Smooth muscle cell (in vitro differentiated cells): ENCODE measurements around the gene ZBED4. TPM values are rescaled to one million over a fixed set of nuclear protein-coding genes. Genes with fewer than 3 reads are reported as not detected.

ENCODE experiments used
- DNase-seq: peaks from one replicate; lab custom pipeline; 2025; ENCODE audit not compliant: unreplicated experiment; lab: John Stamatoyannopoulos, UW
- H2AFZ ChIP-seq: fragments of 200-600 bp; sonication (generic); 2 replicates; pipeline ENCODE4 v1.6.0; 2016; ENCODE audit warnings: antibody characterized with exemption, low read depth, mild to moderate bottlenecking
- H3F3A ChIP-seq: fragments of 200-600 bp; sonication (generic); 2 replicates; pipeline ENCODE4 v1.6.0; 2017; ENCODE audit warnings: antibody characterized with exemption, low read depth
- H3K27ac ChIP-seq: fragments of 200-600 bp; sonication (generic); 2 replicates; pipeline ENCODE4 v1.5.1; 2016; ENCODE audit warnings: low read depth, mild to moderate bottlenecking
- H3K27me3 ChIP-seq: fragments of 200-600 bp; sonication (generic); 2 replicates; pipeline ENCODE4 v1.6.1; 2016; ENCODE audit warnings: low read depth, mild to moderate bottlenecking
- H3K36me3 ChIP-seq: fragments of 200-600 bp; sonication (generic); 2 replicates; pipeline ENCODE4 v1.5.1; 2016; ENCODE audit warnings: low read depth
- H3K4me1 ChIP-seq: fragments of 200-600 bp; sonication (generic); 2 replicates; pipeline ENCODE4 v1.5.1; 2016; ENCODE audit warnings: low read depth
- H3K4me2 ChIP-seq: fragments of 200-600 bp; sonication (generic); 2 replicates; pipeline ENCODE4 v1.6.0; 2016; ENCODE audit warnings: mild to moderate bottlenecking
- H3K4me3 ChIP-seq: fragments of 200-600 bp; sonication (generic); 2 replicates; pipeline ENCODE4 v1.5.1; 2016; ENCODE audit warnings: mild to moderate bottlenecking
- H3K79me2 ChIP-seq: fragments of 200-600 bp; sonication (generic); 2 replicates; pipeline ENCODE4 v1.6.0; 2016; ENCODE audit warnings: low read depth, mild to moderate bottlenecking
- H3K9ac ChIP-seq: fragments of 200-600 bp; sonication (generic); 2 replicates; pipeline ENCODE4 v1.6.0; 2016; ENCODE audit warnings: low read depth
- H3K9me3 ChIP-seq: fragments of 200-600 bp; sonication (generic); replicated peaks from 2 replicates; pipeline ENCODE4 v1.5.1; 2016; ENCODE audit warnings: low read depth
- H4K20me1 ChIP-seq: fragments of 200-600 bp; sonication (generic); 2 replicates; pipeline ENCODE4 v1.6.0; 2016; ENCODE audit warnings: low read depth
- CTCF ChIP-seq: fragments of 200-600 bp; sonication (generic); IDR thresholded peaks from 2 replicates; pipeline ENCODE4 v1.5.1; 2017; ENCODE audit warnings: borderline replicate concordance, mild to moderate bottlenecking, antibody characterized with exemption; ENCODE audit not compliant: insufficient read depth, poor library complexity, severe bottlenecking
- WGBS: methylation state at CpG from one replicate; pipeline ENCODE4 v1.1.7; 2016; ENCODE audit warnings: low lambda C conversion rate; 5-methylcytosine and 5-hydroxymethylcytosine counted together
- polyA plus RNA-seq: library from polyadenylated mRNA; unstranded; fragments of >200 nt; fragmentation: Nextera tagmentation; extraction: Ambion mirVana; gene quantifications from 2 replicates; pipeline ENCODE4 v1.2.1, GENCODE V29; 2016
- total RNA-seq: library from RNA; depleted of rRNA; stranded (reverse); fragments of >200 nt; gene quantifications from 2 replicates; pipeline ENCODE4 v1.2.3, GENCODE V29; 2014

Gene ZBED4
- total and polyA plus RNA-seq, 2 experiments from 2014 or later, result 12.1 to 16.6 TPM

GRCh38 chr22:49913026-49913425, 59.4 kb downstream of the ZBED4 start:
- Histone ChIP-seq H4K20me1 (peaks cover 21% of the 10 kb centered on the region), H3K4me1 (no peaks in the 10 kb centered on the region), H3K9me3 (no peaks in the 10 kb centered on the region), H3K27ac (no peak overlapping the region), H3K4me2 (no peak overlapping the region), H3K4me3 (no peak overlapping the region), H3K79me2 (peaks cover 27% of the 10 kb centered on the region), H3F3A (no peaks in the 10 kb centered on the region), H3K9ac (no peak overlapping the region), H2AFZ (no peak overlapping the region), H3K27me3 (no peaks in the 10 kb centered on the region), H3K36me3 (no peaks in the 10 kb centered on the region)
- TF ChIP-seq CTCF, result no peak
- DNase-seq, result no peak
- WGBS, result 98% methylated on average over 14 of the region's 14 CpGs

GRCh38 chr22:49913446-49913845, 59.8 kb downstream of the ZBED4 start:
- WGBS, result 97% methylated on average over 14 of the region's 14 CpGs
- H3K9ac ChIP-seq, result no peak overlapping the region
- H3K9me3 ChIP-seq, result no peaks in the 10 kb centered on the region

GRCh38 chr22:49914256-49914655, 60.6 kb downstream of the ZBED4 start:
- no peak for TF ChIP-seq CTCF
- H2AFZ ChIP-seq, result no peak overlapping the region
- no peaks in the 10 kb centered on the region for H3K27me3 ChIP-seq
- peaks cover 4% of the 10 kb centered on the region for H3K4me1 ChIP-seq
- H4K20me1 ChIP-seq, result peaks cover 21% of the 10 kb centered on the region
- H3K36me3 ChIP-seq, result no peaks in the 10 kb centered on the region
- no peaks in the 10 kb centered on the region for H3K9me3 ChIP-seq
- H3K27ac ChIP-seq, result no peak overlapping the region
- H3F3A ChIP-seq, result no peaks in the 10 kb centered on the region
- WGBS, result 96% methylated on average over 11 of the region's 12 CpGs
- no peak overlapping the region for H3K4me2 ChIP-seq
- peaks cover 27% of the 10 kb centered on the region for H3K79me2 ChIP-seq
- no peak overlapping the region for H3K4me3 ChIP-seq
- no peak overlapping the region for H3K9ac ChIP-seq
- DNase-seq, result no peak

More at GRCh38 chr22:49913446-49913845, 59.8 kb downstream of the ZBED4 start:
- peaks cover 27% of the 10 kb centered on the region for H3K79me2 ChIP-seq
- H3K4me2 ChIP-seq, result no peak overlapping the region
- H4K20me1 ChIP-seq, result peaks cover 21% of the 10 kb centered on the region
- H3K4me1 ChIP-seq, result no peaks in the 10 kb centered on the region
- no peak for DNase-seq
- TF ChIP-seq CTCF, result no peak
- H3F3A ChIP-seq, result no peaks in the 10 kb centered on the region
- H3K4me3 ChIP-seq, result no peak overlapping the region
- no peaks in the 10 kb centered on the region for H3K36me3 ChIP-seq
- H2AFZ ChIP-seq, result no peak overlapping the region
- H3K27ac ChIP-seq, result no peak overlapping the region
- no peaks in the 10 kb centered on the region for H3K27me3 ChIP-seq

- H3K79me2 ChIP-seq, result peaks cover 27% of the 10 kb centered on the region
- H3K4me1 ChIP-seq, result peaks cover 4% of the 10 kb centered on the region
- H3K9ac ChIP-seq, result no peak overlapping the region
- no peaks in the 10 kb centered on the region for H3F3A ChIP-seq
- TF ChIP-seq CTCF, result no peak
- H2AFZ ChIP-seq, result no peak overlapping the region
- DNase-seq, result no peak
- H3K27me3 ChIP-seq, result no peaks in the 10 kb centered on the region
- WGBS, result 86% methylated on average over 12 of the region's 12 CpGs
- H3K36me3 ChIP-seq, result no peaks in the 10 kb centered on the region
- no peak overlapping the region for H3K4me3 ChIP-seq
- H3K27ac ChIP-seq, result no peak overlapping the region
- no peaks in the 10 kb centered on the region for H3K9me3 ChIP-seq
- no peak overlapping the region for H3K4me2 ChIP-seq
- peaks cover 21% of the 10 kb centered on the region for H4K20me1 ChIP-seq
Measured at GRCh38 chr22:49915610-49916009, 62.0 kb downstream of the ZBED4 start.
